Measurements from ENCODE around the gene NT5DC2.

GRCh38 chr3:52502001-52502400, 31.7 kb downstream of the NT5DC2 start:
- no peak for TF ChIP-seq EZH2 (IDR thresholded peaks at IDR 0.05; ENCODE audit: insufficient read depth, poor library complexity, severe bottlenecking)
- TF ChIP-seq EZH2phosphoT487 (IDR thresholded peaks at IDR 0.05; ENCODE audit: insufficient read depth, low read depth), result no peak
